GM21390 (cell line): ENCODE measurements around the gene DLAT.
A peak's percentile ranks its signal among the peaks of the same experiment; 100 is the strongest.
"Not testable (repeated sequence)": the region's sequence is repeated elsewhere in the genome, so short reads cannot be mapped to it uniquely, and the experiment has no call there.

Experiments
- ATAC-seq: cut with Tn5 transposase; IDR thresholded peaks from one replicate; pipeline ENCODE4 v1.9.1; 2021; ENCODE audit not compliant: unreplicated experiment

DLAT gene

GRCh38 chr11:112024773-112025678 lies at the start of gene DLAT:
Gene DLAT (plus strand): TSS chr11:112025408. CDS start chr11:112025473, 65 bp downstream.
- ATAC-seq, result peak; percentile 74

GRCh38 chr11:111976119-111976766 lies 49.0 kb upstream of the DLAT start:
- no peak for ATAC-seq

GRCh38 chr11:111976767-111977145 lies 48.5 kb upstream of the DLAT start:
- no peak for ATAC-seq

- ATAC-seq, result no peak
These were observed 47.8 kb upstream of the DLAT start for GRCh38 chr11:111977146-111978027.

- ATAC-seq, result no peak
These were observed 47.0 kb upstream of the DLAT start for GRCh38 chr11:111978028-111978771.

GRCh38 chr11:111980062-111980461 lies 45.1 kb upstream of the DLAT start:
- no peak for ATAC-seq

GRCh38 chr11:111981270-111981669 lies 43.9 kb upstream of the DLAT start:
- ATAC-seq, result no peak

- ATAC-seq, result no peak
These were observed 43.2 kb upstream of the DLAT start for GRCh38 chr11:111982019-111982464.

- no peak for ATAC-seq
These were observed 42.5 kb upstream of the DLAT start for GRCh38 chr11:111982541-111983186.

- no peak for ATAC-seq
These were observed 41.8 kb upstream of the DLAT start for GRCh38 chr11:111983187-111983986.

GRCh38 chr11:111986589-111986988 lies 38.6 kb upstream of the DLAT start:
- ATAC-seq, result no peak

GRCh38 chr11:111990381-111990780 lies 34.8 kb upstream of the DLAT start:
- no peak for ATAC-seq

GRCh38 chr11:111992206-111992855 lies 32.9 kb upstream of the DLAT start:
- no peak for ATAC-seq

GRCh38 chr11:111996129-111996528 lies 29.1 kb upstream of the DLAT start:
- no peak for ATAC-seq

GRCh38 chr11:111996669-111997068 lies 28.5 kb upstream of the DLAT start:
- ATAC-seq, result not testable (repeated sequence)

- no peak for ATAC-seq
These were observed 26.1 kb upstream of the DLAT start for GRCh38 chr11:111999111-111999510.

GRCh38 chr11:112000703-112001102 lies 24.5 kb upstream of the DLAT start:
- no peak for ATAC-seq

- no peak for ATAC-seq
These were observed 22.6 kb upstream of the DLAT start for GRCh38 chr11:112002491-112003216.
